HUES48 (cell line): ENCODE data around the gene TBXAS1.

ENCODE experiments used
- H3K27ac ChIP-seq: one replicate; pipeline ENCODE4 v1.7.0; 2013; ENCODE audit warnings: low read depth, low read length, inconsistent platforms
- H3K27me3 ChIP-seq: 2 replicates; pipeline ENCODE4 v1.6.1; 2013; ENCODE audit warnings: mild to moderate bottlenecking, low read length; ENCODE audit not compliant: control insufficient read depth, insufficient read depth
- H3K36me3 ChIP-seq: 2 replicates; pipeline ENCODE4 v1.6.1; 2013; ENCODE audit warnings: low read length; ENCODE audit not compliant: control insufficient read depth, insufficient read depth
- H3K4me1 ChIP-seq: 2 replicates; pipeline ENCODE4 v1.6.1; 2013; ENCODE audit warnings: mild to moderate bottlenecking, low read length; ENCODE audit not compliant: control insufficient read depth, insufficient read depth
- H3K4me3 ChIP-seq: 2 replicates; pipeline ENCODE4 v1.5.1; 2013; ENCODE audit warnings: mild to moderate bottlenecking, low read depth, low read length
- H3K9ac ChIP-seq: 2 replicates; pipeline ENCODE4 v1.6.1; 2013; ENCODE audit warnings: mild to moderate bottlenecking, low read depth, low read length, moderate library complexity
- H3K9me3 ChIP-seq: 2 replicates; pipeline ENCODE4 v1.6.1; 2013; ENCODE audit warnings: low read length; ENCODE audit not compliant: control insufficient read depth, insufficient read depth

Gene TBXAS1

GRCh38 chr7:139949629-139950028, 120.6 kb downstream of the TBXAS1 start:
- peaks cover 11% of the 10 kb centered on the region for H3K4me1 ChIP-seq
- H3K4me3 ChIP-seq: no peak overlapping the region
- H3K9me3 ChIP-seq: peaks cover 3% of the 10 kb centered on the region; the same call in 1 of the 2 replicates
- no peaks in the 10 kb centered on the region for H3K27me3 ChIP-seq
- H3K9ac ChIP-seq: no peak overlapping the region
- H3K27ac ChIP-seq: no peak overlapping the region
- H3K36me3 ChIP-seq: no peaks in the 10 kb centered on the region

GRCh38 chr7:139950881-139951525, 121.9 kb downstream of the TBXAS1 start:
- Histone ChIP-seq H3K9me3 (peaks cover 3% of the 10 kb centered on the region; the same call in 1 of the 2 replicates), H3K27ac (no peak overlapping the region), H3K36me3 (no peaks in the 10 kb centered on the region), H3K9ac (no peak overlapping the region), H3K4me1 (peaks cover 11% of the 10 kb centered on the region), H3K4me3 (no peak overlapping the region), H3K27me3 (no peaks in the 10 kb centered on the region)

- Histone ChIP-seq H3K9ac (no peak overlapping the region), H3K27me3 (no peaks in the 10 kb centered on the region), H3K9me3 (no peaks in the 10 kb centered on the region), H3K4me1 (peaks cover 22% of the 10 kb centered on the region), H3K36me3 (no peaks in the 10 kb centered on the region), H3K4me3 (no peak overlapping the region), H3K27ac (no peak overlapping the region)
Observed at GRCh38 chr7:139953229-139953628, 124.2 kb downstream of the TBXAS1 start.

GRCh38 chr7:139955109-139955820, 126.2 kb downstream of the TBXAS1 start:
- H3K36me3 ChIP-seq: no peaks in the 10 kb centered on the region
- no peaks in the 10 kb centered on the region for H3K9me3 ChIP-seq
- H3K27me3 ChIP-seq: no peaks in the 10 kb centered on the region
- H3K9ac ChIP-seq: no peak overlapping the region
- H3K4me3 ChIP-seq: no peak overlapping the region
- no peak overlapping the region for H3K27ac ChIP-seq
- peaks cover 25% of the 10 kb centered on the region for H3K4me1 ChIP-seq

GRCh38 chr7:139958599-139959284, 129.7 kb downstream of the TBXAS1 start:
- no peaks in the 10 kb centered on the region for H3K36me3 ChIP-seq
- H3K27me3 ChIP-seq: no peaks in the 10 kb centered on the region
- H3K9me3 ChIP-seq: no peaks in the 10 kb centered on the region
- H3K27ac ChIP-seq: no peak overlapping the region
- H3K4me3 ChIP-seq: no peak overlapping the region
- H3K9ac ChIP-seq: no peak overlapping the region
- peaks cover 13% of the 10 kb centered on the region for H3K4me1 ChIP-seq

- H3K27ac ChIP-seq: no peak overlapping the region
- no peaks in the 10 kb centered on the region for H3K36me3 ChIP-seq
- no peaks in the 10 kb centered on the region for H3K27me3 ChIP-seq
- no peaks in the 10 kb centered on the region for H3K9me3 ChIP-seq
- H3K4me3 ChIP-seq: no peak overlapping the region
- H3K9ac ChIP-seq: no peak overlapping the region
- H3K4me1 ChIP-seq: peaks cover 13% of the 10 kb centered on the region
Observed at GRCh38 chr7:139959285-139959628, 130.2 kb downstream of the TBXAS1 start.

GRCh38 chr7:139959718-139960117, 130.7 kb downstream of the TBXAS1 start:
- peaks cover 13% of the 10 kb centered on the region for H3K4me1 ChIP-seq
- no peaks in the 10 kb centered on the region for H3K27me3 ChIP-seq

GRCh38 chr7:139960157-139960556, 131.1 kb downstream of the TBXAS1 start:
- no peak overlapping the region for H3K27ac ChIP-seq
- H3K4me3 ChIP-seq: no peak overlapping the region
- no peaks in the 10 kb centered on the region for H3K27me3 ChIP-seq
- H3K4me1 ChIP-seq: peaks cover 13% of the 10 kb centered on the region
- H3K9me3 ChIP-seq: no peaks in the 10 kb centered on the region
- no peaks in the 10 kb centered on the region for H3K36me3 ChIP-seq
- no peak overlapping the region for H3K9ac ChIP-seq

More at GRCh38 chr7:139959718-139960117, 130.7 kb downstream of the TBXAS1 start:
- no peak overlapping the region for H3K27ac ChIP-seq
- H3K4me3 ChIP-seq: no peak overlapping the region
- H3K9ac ChIP-seq: no peak overlapping the region
- no peaks in the 10 kb centered on the region for H3K36me3 ChIP-seq
- no peaks in the 10 kb centered on the region for H3K9me3 ChIP-seq

- Histone ChIP-seq H3K36me3 (no peaks in the 10 kb centered on the region), H3K4me3 (no peak overlapping the region), H3K9me3 (no peaks in the 10 kb centered on the region), H3K4me1 (peaks cover 9% of the 10 kb centered on the region), H3K9ac (no peak overlapping the region), H3K27ac (no peak overlapping the region), H3K27me3 (no peaks in the 10 kb centered on the region)
Observed at GRCh38 chr7:139965942-139966628, 137.0 kb downstream of the TBXAS1 start.

GRCh38 chr7:139966949-139967348, 137.9 kb downstream of the TBXAS1 start:
- Histone ChIP-seq H3K27ac (no peak overlapping the region), H3K36me3 (no peaks in the 10 kb centered on the region), H3K9ac (no peak overlapping the region), H3K4me1 (peaks cover 17% of the 10 kb centered on the region), H3K27me3 (no peaks in the 10 kb centered on the region), H3K9me3 (no peaks in the 10 kb centered on the region), H3K4me3 (no peak overlapping the region)
